ENCODE measurements around the gene RPL37. TPM values are rescaled to one million over a fixed set of nuclear protein-coding genes. Genes with fewer than 3 reads are reported as not detected.

RPL37 gene
- polyA plus RNA-seq, 1 donor (not counting 4 experiments of a cell fraction or from before 2014, with no cell fraction given) = 3,448 TPM

GRCh38 chr5:40779561-40779960, 55.5 kb downstream of the RPL37 start:
- Histone ChIP-seq H4K20me1 (ENCODE audit: control insufficient read depth, extremely low read depth, insufficient read depth, low read length) (peaks cover 3% of the 10 kb centered on the region), H3K9ac (ENCODE audit: control insufficient read depth, extremely low read depth, insufficient read depth, low read length) (no peak overlapping the region), H3K27ac (ENCODE audit: control insufficient read depth, insufficient read depth, low read length) (no peak overlapping the region), H3K27me3 (ENCODE audit: control insufficient read depth, extremely low read depth, insufficient read depth, low read length) (no peaks in the 10 kb centered on the region), H3K79me2 (ENCODE audit: control insufficient read depth, insufficient read depth, low read length) (peaks cover 70% of the 10 kb centered on the region), H3K9me3 (ENCODE audit: control insufficient read depth, low read depth, low read length) (no peaks in the 10 kb centered on the region), H2AFZ (ENCODE audit: control insufficient read depth, low read length) (no peak overlapping the region), H3K4me3 (ENCODE audit: control insufficient read depth in 2 of 3, extremely low read depth in 1 of 3, insufficient read depth in 2 of 3, low read depth in 1 of 3, low read length in 3 of 3) (no peak overlapping the region), H3K4me2 (ENCODE audit: control insufficient read depth, extremely low read depth, insufficient read depth, low read depth, low read length) (no peak overlapping the region), H3K4me1 (ENCODE audit: control insufficient read depth, extremely low read depth, insufficient read depth, low read length) (peaks cover 13% of the 10 kb centered on the region), H3K36me3 (ENCODE audit: control insufficient read depth in 2 of 2, extremely low read depth in 1 of 2, insufficient read depth in 2 of 2, low read length in 2 of 2) (peaks cover 0 to 7% of the 10 kb centered on the region in 2 experiments), H3K9me1 (ENCODE audit: control insufficient read depth, extremely low read depth, insufficient read depth, low read length) (peaks cover 4% of the 10 kb centered on the region)
- TF ChIP-seq CTCF (optimal IDR thresholded peaks at IDR 0.05 in 1 of 3, IDR thresholded peaks at IDR 0.05 in 1 of 3, conservative IDR thresholded peaks at IDR 0.05 in 1 of 3; ENCODE audit: extremely low read depth in 1 of 3, insufficient read depth in 2 of 3, low read length in 3 of 3) (no peak), EZH2 (IDR thresholded peaks at IDR 0.05; ENCODE audit: low read length) (no peak)
- no peak for FAIRE-seq
- no peak for DNase-seq (ENCODE audit: low read depth, low spot score)
- dilution Hi-C loops (cut with MboI; ENCODE audit: extremely low pct_ligation_motif_present, low sequenced_read_pairs) = no loop called here

GRCh38 chr5:40778133-40778532, 56.9 kb downstream of the RPL37 start:
- Histone ChIP-seq H3K27ac (ENCODE audit: control insufficient read depth, insufficient read depth, low read length) (no peak overlapping the region), H3K4me1 (ENCODE audit: control insufficient read depth, extremely low read depth, insufficient read depth, low read length) (peaks cover 13% of the 10 kb centered on the region), H3K4me2 (ENCODE audit: control insufficient read depth, extremely low read depth, insufficient read depth, low read depth, low read length) (no peak overlapping the region), H3K27me3 (ENCODE audit: control insufficient read depth, extremely low read depth, insufficient read depth, low read length) (no peaks in the 10 kb centered on the region), H3K36me3 (ENCODE audit: control insufficient read depth in 2 of 2, extremely low read depth in 1 of 2, insufficient read depth in 2 of 2, low read length in 2 of 2) (peaks cover 2 to 7% of the 10 kb centered on the region in 2 experiments), H3K9me3 (ENCODE audit: control insufficient read depth, low read depth, low read length) (no peaks in the 10 kb centered on the region), H3K9me1 (ENCODE audit: control insufficient read depth, extremely low read depth, insufficient read depth, low read length) (peaks cover 4% of the 10 kb centered on the region), H2AFZ (ENCODE audit: control insufficient read depth, low read length) (no peak overlapping the region), H3K4me3 (ENCODE audit: control insufficient read depth in 2 of 3, extremely low read depth in 1 of 3, insufficient read depth in 2 of 3, low read depth in 1 of 3, low read length in 3 of 3) (no peak overlapping the region), H4K20me1 (ENCODE audit: control insufficient read depth, extremely low read depth, insufficient read depth, low read length) (peaks cover 6% of the 10 kb centered on the region), H3K9ac (ENCODE audit: control insufficient read depth, extremely low read depth, insufficient read depth, low read length) (no peak overlapping the region), H3K79me2 (ENCODE audit: control insufficient read depth, insufficient read depth, low read length) (peaks cover 59% of the 10 kb centered on the region)
- dilution Hi-C loops (cut with MboI; ENCODE audit: extremely low pct_ligation_motif_present, low sequenced_read_pairs) = no loop called here
- no peak for DNase-seq (ENCODE audit: low read depth, low spot score)
- no peak for FAIRE-seq
- TF ChIP-seq CTCF (optimal IDR thresholded peaks at IDR 0.05 in 1 of 3, IDR thresholded peaks at IDR 0.05 in 1 of 3, conservative IDR thresholded peaks at IDR 0.05 in 1 of 3; ENCODE audit: extremely low read depth in 1 of 3, insufficient read depth in 2 of 3, low read length in 3 of 3) (no peak), EZH2 (IDR thresholded peaks at IDR 0.05; ENCODE audit: low read length) (no peak)

Measured in keratinocyte (primary cell).